ENCODE data around the gene PRM3.

GRCh38 chr16:11310634-11310977 lies 37.2 kb upstream of the PRM3 start:
- no peak for TF ChIP-seq EP300 (IDR thresholded peaks at IDR 0.05)
- TF ChIP-seq, protein P1, sequence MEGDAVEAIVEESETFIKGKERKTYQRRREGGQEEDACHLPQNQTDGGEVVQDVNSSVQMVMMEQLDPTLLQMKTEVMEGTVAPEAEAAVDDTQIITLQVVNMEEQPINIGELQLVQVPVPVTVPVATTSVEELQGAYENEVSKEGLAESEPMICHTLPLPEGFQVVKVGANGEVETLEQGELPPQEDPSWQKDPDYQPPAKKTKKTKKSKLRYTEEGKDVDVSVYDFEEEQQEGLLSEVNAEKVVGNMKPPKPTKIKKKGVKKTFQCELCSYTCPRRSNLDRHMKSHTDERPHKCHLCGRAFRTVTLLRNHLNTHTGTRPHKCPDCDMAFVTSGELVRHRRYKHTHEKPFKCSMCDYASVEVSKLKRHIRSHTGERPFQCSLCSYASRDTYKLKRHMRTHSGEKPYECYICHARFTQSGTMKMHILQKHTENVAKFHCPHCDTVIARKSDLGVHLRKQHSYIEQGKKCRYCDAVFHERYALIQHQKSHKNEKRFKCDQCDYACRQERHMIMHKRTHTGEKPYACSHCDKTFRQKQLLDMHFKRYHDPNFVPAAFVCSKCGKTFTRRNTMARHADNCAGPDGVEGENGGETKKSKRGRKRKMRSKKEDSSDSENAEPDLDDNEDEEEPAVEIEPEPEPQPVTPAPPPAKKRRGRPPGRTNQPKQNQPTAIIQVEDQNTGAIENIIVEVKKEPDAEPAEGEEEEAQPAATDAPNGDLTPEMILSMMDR (IDR thresholded peaks at IDR 0.05) = no peak

Data from gastroesophageal sphincter (tissue), 3 donors.